IMR-90 (cell line): ENCODE results near the gene KBTBD12. TPM values are rescaled to one million over a fixed set of nuclear protein-coding genes. Genes with fewer than 3 reads are reported as not detected.

ENCODE experiments used
- ATAC-seq: fragments of 200-7000 bp; cut with Tn5 transposase; 2 replicates; pipeline ENCODE4 v1.9.1; 2020; ENCODE audit warnings: low read depth, mild to moderate bottlenecking, moderate library complexity
- BruUV-seq: library from RNA; stranded (reverse); fragments of 400-500 nt; replicated peaks from 2 replicates; lab custom pipeline; 2021; lab: Mats Ljungman, UMichigan
- CTCF ChIA-PET: fragments of 300-600 bp; formaldehyde crosslinking; extraction: SDS; loops from one replicate; lab custom pipeline; 2021; ENCODE audit warnings: antibody characterized with exemption; lab: Yijun Ruan, JAX
- POLR2A ChIA-PET: fragments of 300-600 bp; sonication (Branson Sonifier 250); formaldehyde crosslinking; loops from one replicate; lab custom pipeline; 2022; ENCODE audit warnings: antibody characterized with exemption; ENCODE audit not compliant: unreplicated experiment; lab: Charles Lee
- DNase-seq: peaks from one replicate; pipeline ENCODE4 v3.0.0; 2013
- H2AFZ ChIP-seq: replicated peaks from 2 replicates; pipeline ENCODE3; 2013; ENCODE audit warnings: low read length, mild to moderate bottlenecking; ENCODE audit not compliant: poor library complexity
- H2AK5ac ChIP-seq: 2 replicates; pipeline ENCODE4 v1.6.1; 2013; ENCODE audit warnings: low read depth, low read length, inconsistent platforms
- H2AK9ac ChIP-seq: replicated peaks from 2 replicates; pipeline ENCODE3; 2013; ENCODE audit warnings: mild to moderate bottlenecking, low read depth, low read length, moderate library complexity; ENCODE audit not compliant: poor library complexity
- H2BK120ac ChIP-seq: 2 replicates; pipeline ENCODE4 v1.6.1; 2013; ENCODE audit warnings: low read depth, low read length, inconsistent platforms
- H2BK15ac ChIP-seq: 3 replicates; pipeline ENCODE4 v1.6.1; 2013; ENCODE audit warnings: low read depth, low read length, inconsistent platforms
- H2BK20ac ChIP-seq: 2 replicates; pipeline ENCODE4 v1.6.1; 2013; ENCODE audit warnings: low read depth, mild to moderate bottlenecking, inconsistent platforms, low read length, moderate library complexity
- H2BK5ac ChIP-seq: 2 replicates; pipeline ENCODE4 v1.6.1; 2013; ENCODE audit warnings: mild to moderate bottlenecking, low read depth, low read length, inconsistent platforms; ENCODE audit not compliant: poor library complexity, severe bottlenecking
- H3K14ac ChIP-seq: replicated peaks from 2 replicates; pipeline ENCODE4 v1.6.1; 2013; ENCODE audit warnings: low read depth, low read length, inconsistent platforms
- H3K18ac ChIP-seq: 2 replicates; pipeline ENCODE4 v1.6.1; 2013; ENCODE audit warnings: low read depth, low read length, control low read depth
- H3K23ac ChIP-seq: 2 replicates; pipeline ENCODE4 v1.6.1; 2013; ENCODE audit warnings: low read depth, low read length, inconsistent platforms
- H3K27ac ChIP-seq: 2 replicates; pipeline ENCODE4 v1.5.1; 2013; ENCODE audit warnings: mild to moderate bottlenecking, control low read depth, low read length; ENCODE audit not compliant: insufficient read depth
- H3K27me3 ChIP-seq: 2 replicates; pipeline ENCODE4 v1.6.1; 2013; ENCODE audit warnings: low read length; ENCODE audit not compliant: control insufficient read depth, insufficient read depth
- H3K36me3 ChIP-seq: 2 replicates; pipeline ENCODE4 v1.6.1; 2013; ENCODE audit warnings: low read length, mixed read lengths; ENCODE audit not compliant: control insufficient read depth, insufficient read depth
- H3K4ac ChIP-seq: 2 replicates; pipeline ENCODE4 v1.6.1; 2013; ENCODE audit warnings: low read depth, low read length, inconsistent platforms
- H3K4me1 ChIP-seq: 2 replicates; pipeline ENCODE4 v1.6.1; 2013; ENCODE audit warnings: low read length, mixed read lengths; ENCODE audit not compliant: control insufficient read depth, insufficient read depth
- H3K4me2 ChIP-seq: 2 replicates; pipeline ENCODE4 v1.6.1; 2013; ENCODE audit warnings: low read depth, mild to moderate bottlenecking, control low read depth, low read length, moderate library complexity
- H3K4me3 ChIP-seq: 2 replicates; pipeline ENCODE4 v1.5.1; 2013; ENCODE audit warnings: low read depth, mild to moderate bottlenecking, control low read depth, low read length, moderate library complexity; ENCODE audit not compliant: insufficient read depth
- H3K56ac ChIP-seq: 2 replicates; pipeline ENCODE4 v1.6.1; 2013; ENCODE audit warnings: low read length, inconsistent platforms; ENCODE audit not compliant: insufficient read depth; ENCODE audit errors: extremely low read depth
- H3K79me1 ChIP-seq, 2 experiments: 2 replicates each; pipeline ENCODE4 v1.6.1; 2013; ENCODE audit warnings: low read length in 2 of 2, inconsistent platforms in 1 of 2, low read depth in 1 of 2
- H3K9ac ChIP-seq: 2 replicates; pipeline ENCODE4 v1.6.1; 2013; ENCODE audit warnings: low read depth, low read length, control low read depth
- H3K9me1 ChIP-seq: 2 replicates; pipeline ENCODE4 v1.6.1; 2013; ENCODE audit warnings: low read length, inconsistent platforms; ENCODE audit not compliant: insufficient read depth
- H3K9me3 ChIP-seq: 2 replicates; pipeline ENCODE4 v1.6.1; 2013; ENCODE audit warnings: low read length; ENCODE audit not compliant: control insufficient read depth, insufficient read depth
- H4K20me1 ChIP-seq: 2 replicates; pipeline ENCODE4 v1.6.1; 2013; ENCODE audit warnings: low read length, inconsistent platforms; ENCODE audit not compliant: insufficient read depth
- H4K5ac ChIP-seq: 2 replicates; pipeline ENCODE4 v1.6.1; 2013; ENCODE audit warnings: mild to moderate bottlenecking, low read depth, low read length, control low read depth
- H4K8ac ChIP-seq, 2 experiments: 2 replicates each; pipeline ENCODE4 v1.6.1; 2013; ENCODE audit warnings: low read depth in 2 of 2, low read length in 2 of 2, control low read depth in 1 of 2, inconsistent platforms in 1 of 2
- H4K91ac ChIP-seq: 2 replicates; pipeline ENCODE4 v1.6.1; 2013; ENCODE audit warnings: low read depth, low read length, inconsistent platforms; ENCODE audit not compliant: insufficient read depth
- BHLHE40 ChIP-seq: fragments of 150-350 bp; IDR thresholded peaks from 2 replicates; pipeline ENCODE4 v1.6.1; 2016; ENCODE audit warnings: mild to moderate bottlenecking, low read depth, low read length
- CEBPB ChIP-seq: IDR thresholded peaks from 2 replicates; pipeline ENCODE4 v1.6.1; 2012; ENCODE audit warnings: low read depth, low read length, improper control_type of control experiment
- CHD1 ChIP-seq: IDR thresholded peaks from 2 replicates; pipeline ENCODE4 v1.6.1; 2012; ENCODE audit warnings: low read depth, low read length, improper control_type of control experiment
- FOS ChIP-seq: fragments of 150-350 bp; IDR thresholded peaks from 2 replicates; pipeline ENCODE4 v1.6.1; 2016; ENCODE audit warnings: low read depth, low read length
- MAFK ChIP-seq: IDR thresholded peaks from 2 replicates; pipeline ENCODE4 v1.6.1; 2012; ENCODE audit warnings: low read depth, low read length, improper control_type of control experiment
- MAZ ChIP-seq: IDR thresholded peaks from 2 replicates; pipeline ENCODE4 v1.6.1; 2012; ENCODE audit warnings: low read depth, mild to moderate bottlenecking, low read length, improper control_type of control experiment, moderate library complexity, borderline replicate concordance
- MXI1 ChIP-seq: IDR thresholded peaks from 2 replicates; pipeline ENCODE4 v1.6.1; 2012; ENCODE audit warnings: low read depth, mild to moderate bottlenecking, low read length, moderate library complexity, borderline replicate concordance
- NFE2L2 ChIP-seq: fragments of 150-350 bp; IDR thresholded peaks from 2 replicates; pipeline ENCODE4 v1.6.1; 2016; ENCODE audit warnings: low read depth, mild to moderate bottlenecking, low read length
- POLR2A ChIP-seq: IDR thresholded peaks from 2 replicates; pipeline ENCODE4 v1.6.1; 2012; ENCODE audit warnings: mild to moderate bottlenecking, low read depth, low read length
- RAD21 ChIP-seq: IDR thresholded peaks from 2 replicates; pipeline ENCODE4 v1.6.1; 2012; ENCODE audit warnings: low read length, improper control_type of control experiment
- RCOR1 ChIP-seq: IDR thresholded peaks from 2 replicates; pipeline ENCODE4 v1.6.1; 2012; ENCODE audit warnings: mild to moderate bottlenecking, low read length, improper control_type of control experiment; ENCODE audit not compliant: insufficient replicate concordance
- RFX5 ChIP-seq: IDR thresholded peaks from 2 replicates; pipeline ENCODE4 v1.8.0; 2012; ENCODE audit warnings: low read depth, mild to moderate bottlenecking, low read length, moderate library complexity
- SMC3 ChIP-seq: fragments of 150-350 bp; IDR thresholded peaks from 2 replicates; pipeline ENCODE4 v1.6.1; 2016; ENCODE audit warnings: low read depth, mild to moderate bottlenecking, antibody characterized with exemption, low read length, moderate library complexity
- USF2 ChIP-seq: fragments of 150-350 bp; IDR thresholded peaks from 2 replicates; pipeline ENCODE4 v1.6.1; 2017; ENCODE audit warnings: mild to moderate bottlenecking, antibody characterized with exemption, low read length, low read depth
- WGBS, 2 experiments: methylation state at CpG; one replicate each; pipeline versions ENCODE4 v1.1.5 to v1.1.7; 2013; ENCODE audit warnings: missing lambda C conversion rate in 2 of 2; ENCODE audit not compliant: insufficient read length in 1 of 2; ENCODE audit errors: extremely low coverage in 2 of 2; 5-methylcytosine and 5-hydroxymethylcytosine counted together
- dilution Hi-C: fragments of 300-500 bp; cut with HindIII; formaldehyde crosslinking; loops from one replicate; pipeline ENCODE4 v1.14.3; 2018; ENCODE audit warnings: low sequenced_read_pairs; ENCODE audit not compliant: unreplicated experiment
- in situ Hi-C: fragments of 300-500 bp; cut with MboI; formaldehyde crosslinking; loops from 3 replicates; pipeline ENCODE4 v1.14.3; 2019; ENCODE audit warnings: low sequenced_read_pairs, inconsistent platforms, mixed read lengths
- intact Hi-C: fragments of 100-400 bp; cut with micrococcal nuclease; formaldehyde crosslinking; loops from 2 replicates; pipeline ENCODE4 v1.10.0; 2022
- polyA plus RNA-seq, 3 experiments: library from polyadenylated mRNA; depleted of rRNA; stranded (reverse); fragments of >200 nt; gene quantifications; 2 replicates each; pipeline ENCODE4 v1.2.3, GENCODE V29; 2012; ENCODE audit warnings: low replicate concordance in 1 of 3
- total RNA-seq: library from RNA; depleted of rRNA; stranded (reverse); fragments of >200 nt; gene quantifications from 2 replicates; pipeline ENCODE4 v1.2.3, GENCODE V29; 2012
- TF ChIP-seq, protein P1 (sequence below): conservative IDR thresholded peaks from 2 replicates; pipeline ENCODE4 v1.5.1; 2012; ENCODE audit warnings: mild to moderate bottlenecking, low read depth, low read length, improper control_type of control experiment
- TF ChIP-seq, protein P2 (sequence below): fragments of 150-350 bp; IDR thresholded peaks from 2 replicates; pipeline ENCODE4 v1.6.1; 2016; ENCODE audit warnings: low read depth, mild to moderate bottlenecking, low read length, moderate library complexity, borderline replicate concordance

The KBTBD12 gene
- total and polyA plus RNA-seq, 2 of the 4 experiments (the other 2 are of a cell fraction): not detected

GRCh38 chr3:127911421-127911931 lies 3.6 kb upstream of the KBTBD12 start:
- Histone ChIP-seq H4K5ac (no peak overlapping the region), H3K4me2 (no peak overlapping the region), H2BK120ac (no peak overlapping the region), H2AK9ac (no peak overlapping the region), H3K4me1 (no peaks in the 10 kb centered on the region), H2AK5ac (no peak overlapping the region), H3K4me3 (no peak overlapping the region), H4K8ac (no peak overlapping the region), H2AFZ (peak overlapping the region; percentile 14), H3K27ac (no peak overlapping the region), H4K91ac (no peak overlapping the region), H3K14ac (no peak overlapping the region), H3K56ac (no peak overlapping the region), H3K9ac (no peak overlapping the region), H3K9me3 (peaks cover 13% of the 10 kb centered on the region), H2BK5ac (no peak overlapping the region), H3K36me3 (no peaks in the 10 kb centered on the region), H3K27me3 (peaks cover 57% of the 10 kb centered on the region), H3K18ac (no peak overlapping the region), H3K79me1 (no peaks in the 10 kb centered on the region), H2BK15ac (no peak overlapping the region), H3K23ac (no peak overlapping the region), H2BK20ac (no peak overlapping the region), H3K4ac (no peak overlapping the region), H3K9me1 (no peaks in the 10 kb centered on the region), H4K20me1 (no peaks in the 10 kb centered on the region)
- no TSS peak for BruUV-seq
- CTCF ChIA-PET: interaction anchor here (0.6 to 1.1 kb wide), 2 partner anchors 17 to 327 kb away, joined by 3 to 4 read pairs; no protein-coding TSS in a partner anchor
- DNase-seq (no peak), ATAC-seq (no peak)
- 0% methylated on average over 1 of the region's 8 CpGs; no CpG with 5 or more reads in 1 of the 2 experiments for WGBS, 2 experiments
- dilution Hi-C loops: no loop called here
- in situ Hi-C loops: no loop called here
- POLR2A ChIA-PET: no interaction called here
- intact Hi-C loops: no loop called here
- TF ChIP-seq MXI1 (no peak), CHD1 (no peak), RAD21 (no peak), MAZ (no peak), USF2 (no peak), CEBPB (no peak), POLR2A (no peak), SMC3 (no peak), NFE2L2 (no peak), RCOR1 (no peak), BHLHE40 (no peak), RFX5 (no peak), FOS (no peak), MAFK (no peak)
- TF ChIP-seq, protein P1, sequence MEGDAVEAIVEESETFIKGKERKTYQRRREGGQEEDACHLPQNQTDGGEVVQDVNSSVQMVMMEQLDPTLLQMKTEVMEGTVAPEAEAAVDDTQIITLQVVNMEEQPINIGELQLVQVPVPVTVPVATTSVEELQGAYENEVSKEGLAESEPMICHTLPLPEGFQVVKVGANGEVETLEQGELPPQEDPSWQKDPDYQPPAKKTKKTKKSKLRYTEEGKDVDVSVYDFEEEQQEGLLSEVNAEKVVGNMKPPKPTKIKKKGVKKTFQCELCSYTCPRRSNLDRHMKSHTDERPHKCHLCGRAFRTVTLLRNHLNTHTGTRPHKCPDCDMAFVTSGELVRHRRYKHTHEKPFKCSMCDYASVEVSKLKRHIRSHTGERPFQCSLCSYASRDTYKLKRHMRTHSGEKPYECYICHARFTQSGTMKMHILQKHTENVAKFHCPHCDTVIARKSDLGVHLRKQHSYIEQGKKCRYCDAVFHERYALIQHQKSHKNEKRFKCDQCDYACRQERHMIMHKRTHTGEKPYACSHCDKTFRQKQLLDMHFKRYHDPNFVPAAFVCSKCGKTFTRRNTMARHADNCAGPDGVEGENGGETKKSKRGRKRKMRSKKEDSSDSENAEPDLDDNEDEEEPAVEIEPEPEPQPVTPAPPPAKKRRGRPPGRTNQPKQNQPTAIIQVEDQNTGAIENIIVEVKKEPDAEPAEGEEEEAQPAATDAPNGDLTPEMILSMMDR: no peak
- TF ChIP-seq, protein P2, sequence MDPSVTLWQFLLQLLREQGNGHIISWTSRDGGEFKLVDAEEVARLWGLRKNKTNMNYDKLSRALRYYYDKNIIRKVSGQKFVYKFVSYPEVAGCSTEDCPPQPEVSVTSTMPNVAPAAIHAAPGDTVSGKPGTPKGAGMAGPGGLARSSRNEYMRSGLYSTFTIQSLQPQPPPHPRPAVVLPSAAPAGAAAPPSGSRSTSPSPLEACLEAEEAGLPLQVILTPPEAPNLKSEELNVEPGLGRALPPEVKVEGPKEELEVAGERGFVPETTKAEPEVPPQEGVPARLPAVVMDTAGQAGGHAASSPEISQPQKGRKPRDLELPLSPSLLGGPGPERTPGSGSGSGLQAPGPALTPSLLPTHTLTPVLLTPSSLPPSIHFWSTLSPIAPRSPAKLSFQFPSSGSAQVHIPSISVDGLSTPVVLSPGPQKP: no peak
